SKM-1 (cell line): ENCODE data around the gene SGO2.
"Not testable (repeated sequence)": the region's sequence is repeated elsewhere in the genome, so short reads cannot be mapped to it uniquely, and the experiment has no call there.

Source experiments
- DNase-seq: peaks from one replicate; lab custom pipeline; 2025; ENCODE audit not compliant: unreplicated experiment; lab: John Stamatoyannopoulos, UW

Gene SGO2

GRCh38 chr2:200592406-200593075, 66.5 kb downstream of the SGO2 start:
- DNase-seq = no peak

GRCh38 chr2:200593905-200594304, 67.9 kb downstream of the SGO2 start:
- no peak for DNase-seq

- DNase-seq = no peak
Measured at GRCh38 chr2:200595913-200596312, 69.9 kb downstream of the SGO2 start.

- no peak for DNase-seq
Measured at GRCh38 chr2:200596774-200597570, 71.0 kb downstream of the SGO2 start.

GRCh38 chr2:200599206-200599605, 73.2 kb downstream of the SGO2 start:
- DNase-seq = no peak

GRCh38 chr2:200600549-200601225, 74.7 kb downstream of the SGO2 start:
- DNase-seq = no peak

GRCh38 chr2:200602584-200602983, 76.6 kb downstream of the SGO2 start:
- no peak for DNase-seq

GRCh38 chr2:200603972-200604371, 78.0 kb downstream of the SGO2 start:
- DNase-seq = no peak

GRCh38 chr2:200604571-200605255, 78.7 kb downstream of the SGO2 start:
- no peak for DNase-seq

GRCh38 chr2:200608341-200609027, 82.5 kb downstream of the SGO2 start:
- DNase-seq = no peak

GRCh38 chr2:200609028-200609614, 83.1 kb downstream of the SGO2 start:
- no peak for DNase-seq

GRCh38 chr2:200610217-200610616, 84.2 kb downstream of the SGO2 start:
- not testable (repeated sequence) for DNase-seq

- no peak for DNase-seq
Measured at GRCh38 chr2:200613692-200614091, 87.7 kb downstream of the SGO2 start.

GRCh38 chr2:200614249-200614648, 88.2 kb downstream of the SGO2 start:
- no peak for DNase-seq

GRCh38 chr2:200615247-200615646, 89.2 kb downstream of the SGO2 start:
- DNase-seq = no peak

GRCh38 chr2:200616193-200616592, 90.2 kb downstream of the SGO2 start:
- DNase-seq = no peak

- no peak for DNase-seq
Measured at GRCh38 chr2:200616656-200617055, 90.6 kb downstream of the SGO2 start.

GRCh38 chr2:200617156-200618053, 91.4 kb downstream of the SGO2 start:
- DNase-seq = no peak

GRCh38 chr2:200618054-200618419, 92.0 kb downstream of the SGO2 start:
- no peak for DNase-seq
